Cerebellar cortex (tissue), 1 donor: ENCODE data around the gene ARID1A.
"Not testable (repeated sequence)": the region's sequence is repeated elsewhere in the genome, so short reads cannot be mapped to it uniquely, and the experiment has no call there.

Experiments used
- DNase-seq: peaks from one replicate; pipeline ENCODE4 v3.0.0-alpha.2; 2015; ENCODE audit warnings: low spot score

ARID1A gene

GRCh38 chr1:26697978-26698849 is 2.4 kb downstream of the ARID1A start:
- peak; percentile 92 for DNase-seq

DNA sequence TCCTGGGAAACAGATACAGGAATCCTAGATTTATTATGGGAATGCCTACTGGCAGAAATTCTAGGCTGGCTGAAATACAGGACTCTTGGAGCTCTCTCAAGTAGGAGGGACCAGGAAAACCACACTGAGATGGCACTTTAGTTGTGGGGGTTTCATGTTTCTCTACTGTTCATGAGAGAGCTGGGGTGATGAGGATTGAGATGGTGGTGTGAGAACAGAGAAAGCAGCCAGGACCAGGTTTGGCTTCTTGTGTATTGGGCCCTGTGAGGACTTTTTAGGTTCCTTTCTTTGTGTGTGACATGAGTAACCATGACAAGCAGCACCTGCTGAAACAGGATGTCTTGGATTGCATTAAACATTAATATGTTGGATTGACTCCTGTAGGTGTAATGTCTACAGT is 4.9 kb downstream of the ARID1A start:
- DNase-seq = no peak

GRCh38 chr1:26701266-26701994 is 5.6 kb downstream of the ARID1A start:
- no peak for DNase-seq

DNA sequence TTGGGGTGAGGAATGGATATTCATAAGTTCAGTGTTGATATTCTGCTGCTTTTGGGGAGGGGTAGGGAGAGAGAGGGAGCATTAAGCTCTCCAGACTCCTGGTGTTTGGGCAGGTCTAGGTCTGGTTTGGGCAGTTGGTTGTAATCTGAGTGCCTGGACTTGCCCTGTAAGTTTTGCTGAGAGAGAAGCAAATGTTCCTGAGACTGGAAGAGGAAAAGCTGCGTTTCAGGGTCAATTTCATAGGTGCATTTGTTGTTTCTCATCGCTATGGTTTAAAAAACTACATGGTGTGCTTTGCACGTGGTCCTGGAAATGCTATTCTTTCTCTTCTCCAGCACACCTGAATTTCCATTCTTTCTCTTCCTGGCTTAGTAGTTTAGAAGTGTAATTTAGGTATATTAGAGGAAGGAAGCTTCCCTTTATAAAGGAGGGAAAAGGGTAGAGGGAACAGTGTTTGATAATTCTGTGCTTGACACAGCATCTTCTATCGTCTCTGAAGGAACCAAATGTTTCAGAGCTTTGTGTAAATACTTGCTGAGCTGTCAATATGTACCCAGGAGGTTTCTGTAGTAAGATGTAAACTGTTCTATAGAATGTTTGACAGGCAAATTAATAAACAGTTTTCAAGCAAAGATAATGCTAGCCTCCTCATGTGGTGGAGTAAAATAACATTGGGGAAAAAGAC is 6.3 kb downstream of the ARID1A start:
- no peak for DNase-seq

DNA sequence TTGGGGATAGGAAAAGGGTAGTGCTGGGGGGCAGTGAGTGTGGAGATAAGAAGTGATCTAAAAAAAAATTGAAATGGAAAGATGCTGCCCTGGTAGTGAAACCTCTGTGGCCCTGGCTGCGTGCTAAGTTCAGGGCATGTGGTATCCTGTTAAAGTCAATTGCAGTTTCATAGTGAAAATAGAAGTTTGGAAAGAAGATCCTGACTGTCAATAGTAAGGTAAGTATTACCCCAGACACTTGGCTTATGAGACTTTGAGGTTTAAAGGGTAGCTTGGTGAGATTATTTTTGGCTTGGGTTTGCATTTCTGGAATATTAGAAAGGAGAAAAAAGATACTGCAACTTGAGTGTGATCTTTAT is 6.8 kb downstream of the ARID1A start:
- DNase-seq = no peak

- DNase-seq = no peak
Observed at GRCh38 chr1:26703478-26703877, 7.7 kb downstream of the ARID1A start.

- no peak for DNase-seq
Observed at GRCh38 chr1:26704629-26705028, 8.8 kb downstream of the ARID1A start.

- not testable (repeated sequence) for DNase-seq
Observed at GRCh38 chr1:26705227-26705626, 9.4 kb downstream of the ARID1A start.

DNA sequence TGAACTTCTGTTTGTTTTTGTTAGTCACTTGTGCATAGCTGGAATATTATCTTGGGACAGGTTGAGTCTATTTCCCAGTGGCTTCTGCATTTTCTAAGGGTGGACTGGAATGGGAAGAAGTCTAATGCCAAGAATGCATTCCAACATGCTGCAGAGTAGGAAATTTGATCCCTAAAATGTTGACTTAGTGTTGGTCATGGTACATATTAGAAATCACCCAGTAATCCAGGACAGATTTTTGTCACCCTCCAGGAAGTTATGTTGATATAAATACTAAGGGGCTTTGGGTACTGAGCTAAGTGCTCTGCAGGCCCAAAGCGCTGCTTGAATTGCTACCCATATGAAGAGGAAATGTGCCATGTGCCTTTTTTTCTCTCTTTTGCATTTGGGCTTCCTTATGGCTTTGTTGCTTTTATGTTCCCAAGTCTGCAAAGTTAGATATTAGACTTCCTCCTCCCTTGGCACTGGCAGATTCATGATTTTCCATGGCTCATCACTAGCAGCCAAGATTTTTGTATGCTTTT is 10.0 kb downstream of the ARID1A start:
- no peak for DNase-seq

- DNase-seq = no peak
Observed at GRCh38 chr1:26706315-26706714, 10.5 kb downstream of the ARID1A start.

GRCh38 chr1:26710811-26711210 is 15.0 kb downstream of the ARID1A start:
- no peak for DNase-seq

DNA sequence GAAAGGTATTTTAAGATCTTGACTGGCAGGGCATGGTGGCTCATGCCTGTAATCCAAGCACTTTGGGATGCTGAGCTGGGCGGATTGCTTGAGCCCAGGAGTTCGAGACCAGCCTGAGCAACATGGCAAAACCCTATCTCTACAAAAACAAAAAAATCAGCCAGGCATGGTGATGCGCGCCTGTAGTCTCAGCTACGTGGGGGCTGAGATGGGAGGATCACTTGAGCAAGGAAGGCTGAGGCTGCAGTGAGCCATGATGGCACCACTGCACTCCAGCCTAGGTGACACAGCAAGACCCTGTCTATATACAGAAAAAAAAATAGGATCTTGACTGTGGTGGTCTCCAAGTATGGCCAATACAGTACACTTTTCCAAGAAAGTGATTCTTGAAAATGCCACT is 16.0 kb downstream of the ARID1A start:
- no peak for DNase-seq

- no peak for DNase-seq
Observed at GRCh38 chr1:26717017-26717491, 21.2 kb downstream of the ARID1A start.

- DNase-seq = peak; percentile 56
Observed at GRCh38 chr1:26719205-26719604, 23.4 kb downstream of the ARID1A start.

GRCh38 chr1:26721669-26722355 is 26.0 kb downstream of the ARID1A start:
- no peak for DNase-seq

DNA sequence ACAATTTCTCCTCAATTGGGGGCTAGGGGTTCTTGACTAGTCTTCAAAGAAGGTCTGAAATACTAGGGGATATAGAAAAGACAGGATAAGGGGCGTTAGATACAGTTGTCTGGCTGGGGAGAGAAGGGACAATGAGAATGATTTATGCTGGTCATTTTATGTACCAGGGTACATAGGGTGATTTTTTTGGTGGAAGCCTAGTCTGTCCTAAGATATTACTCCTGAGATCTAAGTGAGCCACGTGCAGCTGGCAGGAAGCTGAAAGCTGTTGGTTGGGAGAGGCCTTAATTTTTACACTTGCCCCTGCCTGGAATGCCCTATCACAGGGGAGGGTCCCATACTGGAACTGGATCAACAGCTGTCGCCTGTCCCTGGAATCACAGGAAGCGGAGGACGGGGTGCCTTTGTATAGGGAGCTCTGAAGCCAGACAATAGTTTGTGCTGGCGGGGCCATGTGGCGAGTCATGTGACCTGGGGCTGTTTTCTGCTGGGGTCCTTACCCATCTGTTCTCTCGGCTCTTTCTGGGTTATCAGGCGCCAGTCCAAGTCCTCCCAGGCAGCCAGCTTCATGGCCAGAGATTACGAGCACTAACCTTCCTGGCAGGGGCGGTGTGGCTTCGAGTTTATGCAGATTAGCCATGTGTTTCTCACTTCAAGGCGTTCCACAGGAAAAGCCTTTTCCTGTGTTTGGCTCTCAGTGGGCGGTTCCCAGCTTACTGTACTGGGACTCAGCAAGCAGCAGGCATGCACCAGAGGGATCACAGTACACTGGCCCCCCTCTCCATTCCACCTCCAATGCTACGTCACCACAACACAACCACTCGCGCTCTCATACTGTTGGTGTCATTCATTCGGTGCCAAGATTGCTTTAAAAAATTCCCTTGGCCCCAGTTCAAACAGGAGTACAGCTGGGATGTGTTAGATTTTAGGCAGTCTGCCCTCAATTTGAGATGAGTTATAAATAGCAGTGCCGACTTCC is 27.5 kb downstream of the ARID1A start:
- DNase-seq = peak; percentile 97

DNA sequence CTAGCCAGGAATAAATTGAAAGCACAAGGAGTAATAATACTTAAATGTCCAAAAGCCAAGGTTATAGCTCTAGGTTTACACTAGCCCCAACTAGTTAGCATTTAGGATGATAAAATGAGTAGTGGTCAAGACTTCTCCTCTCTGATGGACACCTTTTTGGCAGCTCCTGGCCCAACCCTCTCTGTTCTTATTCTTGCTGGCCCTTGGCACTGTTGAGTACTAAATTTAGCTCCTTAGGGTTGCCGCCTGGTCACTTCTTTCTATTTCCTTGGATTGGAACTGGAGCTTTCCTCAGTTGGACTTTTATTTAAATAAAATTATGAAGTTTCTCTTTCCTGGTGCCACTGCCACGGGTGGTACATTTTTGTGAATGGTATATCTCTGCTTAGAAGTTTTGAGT is 28.3 kb downstream of the ARID1A start:
- DNase-seq = no peak

- DNase-seq = no peak
Observed at GRCh38 chr1:26724926-26725325, 29.1 kb downstream of the ARID1A start.

DNA sequence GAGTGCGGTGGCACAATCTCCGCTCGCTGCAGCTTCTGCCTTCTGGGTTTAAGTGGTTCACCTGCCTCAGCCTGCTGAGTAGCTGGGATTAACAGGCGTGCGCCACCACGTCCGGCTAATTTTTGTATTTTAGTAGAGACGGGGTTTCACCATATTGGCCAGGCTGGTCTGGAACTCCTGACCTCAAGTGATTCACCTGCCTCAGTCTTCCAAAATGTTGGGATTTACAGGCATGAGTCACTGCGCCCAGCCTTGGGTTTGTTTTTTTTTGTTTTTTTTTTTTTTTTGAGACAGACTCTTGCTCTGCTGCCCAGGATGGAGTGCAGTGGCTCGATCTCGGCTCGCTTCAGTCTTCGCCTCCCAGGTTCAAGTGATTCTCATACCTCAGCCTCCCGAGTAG is 30.1 kb downstream of the ARID1A start:
- DNase-seq = not testable (repeated sequence)

DNA sequence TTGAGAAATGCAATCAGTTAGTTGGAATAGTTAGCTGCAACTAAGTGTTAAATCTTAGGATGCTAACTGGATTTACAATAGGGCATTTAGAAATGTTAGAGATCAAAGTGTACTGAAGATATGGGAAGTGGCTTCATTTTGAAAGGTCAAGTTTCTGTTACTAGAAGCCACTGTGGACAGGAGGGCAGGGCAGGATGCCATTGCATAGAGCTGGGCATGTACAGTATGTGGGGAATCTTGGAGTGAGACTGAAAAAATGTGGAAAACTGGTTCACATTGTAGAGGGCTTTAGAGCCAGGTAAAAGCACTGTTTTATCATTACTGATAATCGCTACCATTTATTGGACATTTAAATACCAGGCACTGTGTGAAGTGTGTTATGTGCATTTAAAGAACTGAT is 31.0 kb downstream of the ARID1A start:
- no peak for DNase-seq

DNA sequence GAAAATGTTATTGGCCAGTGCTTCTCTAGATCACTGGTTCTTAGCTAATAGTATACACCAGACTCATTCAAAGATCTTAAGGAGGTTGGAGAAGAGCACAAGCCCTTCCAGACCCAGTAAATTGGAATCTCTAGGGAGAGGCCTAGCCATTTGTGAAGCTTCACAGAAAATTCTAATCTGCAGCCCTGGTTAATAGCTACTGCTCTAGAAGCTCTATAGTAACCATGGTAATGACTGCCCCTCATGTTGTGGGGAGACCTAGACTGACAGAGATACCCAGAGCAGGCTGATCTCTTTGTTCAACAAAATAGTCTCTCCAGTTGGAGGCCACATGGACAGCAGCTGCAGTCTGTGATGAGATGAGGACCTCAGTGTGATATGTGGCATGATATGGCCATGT is 31.7 kb downstream of the ARID1A start:
- no peak for DNase-seq
